ENCODE results near the gene TRIM29. TPM values are rescaled to one million over a fixed set of nuclear protein-coding genes. Genes with fewer than 3 reads are reported as not detected.
A peak's percentile ranks its signal among the peaks of the same experiment; 100 is the strongest.

TRIM29 gene
- total RNA-seq, 3 donors from 2014 or later: 10.6 to 58.7 (median 45.9) TPM

DNA sequence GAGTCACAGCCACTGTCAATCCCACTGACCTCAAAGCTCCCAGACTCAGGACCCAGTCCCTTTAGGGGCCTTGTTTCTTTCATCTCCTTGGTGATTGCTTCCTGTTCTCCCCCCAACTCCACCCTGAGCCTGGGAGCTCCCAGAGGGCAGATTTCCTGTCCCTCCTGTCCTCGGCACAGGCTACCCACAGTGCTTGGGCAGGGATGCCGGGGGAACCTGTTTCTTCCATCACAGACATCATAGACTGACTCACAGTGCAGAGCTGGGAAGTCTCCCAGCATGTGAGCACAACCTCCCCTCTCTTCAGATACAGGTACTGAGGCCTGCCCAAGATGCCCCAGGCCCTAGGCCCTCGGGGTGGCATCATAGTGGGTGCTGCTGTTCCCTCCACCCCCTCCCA is 16.6 kb downstream of the TRIM29 start:
- no peaks in the 10 kb centered on the region for H3K4me1 ChIP-seq
- H3K36me3 ChIP-seq: no peaks in the 10 kb centered on the region
- H3K9me3 ChIP-seq: no peaks in the 10 kb centered on the region
- no peaks in the 10 kb centered on the region for H3K27me3 ChIP-seq
- H3K4me3 ChIP-seq: no peak overlapping the region
- TF ChIP-seq POLR2A (IDR thresholded peaks at IDR 0.05): no peak
- TF ChIP-seq, protein P1, sequence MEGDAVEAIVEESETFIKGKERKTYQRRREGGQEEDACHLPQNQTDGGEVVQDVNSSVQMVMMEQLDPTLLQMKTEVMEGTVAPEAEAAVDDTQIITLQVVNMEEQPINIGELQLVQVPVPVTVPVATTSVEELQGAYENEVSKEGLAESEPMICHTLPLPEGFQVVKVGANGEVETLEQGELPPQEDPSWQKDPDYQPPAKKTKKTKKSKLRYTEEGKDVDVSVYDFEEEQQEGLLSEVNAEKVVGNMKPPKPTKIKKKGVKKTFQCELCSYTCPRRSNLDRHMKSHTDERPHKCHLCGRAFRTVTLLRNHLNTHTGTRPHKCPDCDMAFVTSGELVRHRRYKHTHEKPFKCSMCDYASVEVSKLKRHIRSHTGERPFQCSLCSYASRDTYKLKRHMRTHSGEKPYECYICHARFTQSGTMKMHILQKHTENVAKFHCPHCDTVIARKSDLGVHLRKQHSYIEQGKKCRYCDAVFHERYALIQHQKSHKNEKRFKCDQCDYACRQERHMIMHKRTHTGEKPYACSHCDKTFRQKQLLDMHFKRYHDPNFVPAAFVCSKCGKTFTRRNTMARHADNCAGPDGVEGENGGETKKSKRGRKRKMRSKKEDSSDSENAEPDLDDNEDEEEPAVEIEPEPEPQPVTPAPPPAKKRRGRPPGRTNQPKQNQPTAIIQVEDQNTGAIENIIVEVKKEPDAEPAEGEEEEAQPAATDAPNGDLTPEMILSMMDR (IDR thresholded peaks at IDR 0.05): no peak
- no peak for TF ChIP-seq POLR2AphosphoS5 (IDR thresholded peaks at IDR 0.05)
- intact Hi-C loops (cut with DNase I; ENCODE audit: low total_unique reads): no loop called here
- no peak for DNase-seq (ENCODE audit: low spot score in 2 of 2)
- H3K27ac ChIP-seq: peak overlapping the region; percentile 66 to 75

DNA sequence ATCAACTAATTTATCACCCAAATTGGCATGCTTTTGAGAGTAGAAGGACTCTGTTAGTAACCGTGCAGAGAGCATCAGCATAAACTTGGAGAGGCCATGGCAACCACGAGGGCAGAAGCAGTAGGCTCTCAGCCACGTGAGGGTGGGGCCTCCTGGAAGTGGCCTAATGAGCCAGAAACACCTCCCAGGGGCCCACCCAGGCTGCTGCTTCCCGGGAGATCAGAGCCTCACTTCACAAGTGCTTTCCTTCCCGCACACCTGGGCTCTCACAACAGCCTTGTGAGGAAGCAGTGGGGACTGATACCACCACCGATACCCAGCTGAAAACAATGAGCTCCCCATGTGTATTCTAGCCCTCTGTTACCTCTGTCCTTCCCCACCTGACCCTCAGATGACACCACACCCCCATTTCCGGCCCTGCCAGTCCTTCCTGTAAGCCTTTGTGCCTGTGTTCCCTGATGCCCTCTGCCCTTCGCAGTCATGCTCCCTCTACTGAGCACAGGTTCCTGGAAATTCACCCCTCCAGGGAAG is 17.0 kb downstream of the TRIM29 start:
- intact Hi-C loops (cut with DNase I; ENCODE audit: low total_unique reads): no loop called here
- Histone ChIP-seq H3K4me3 (no peak overlapping the region), H3K27ac (peak overlapping the region; percentile 66 to 75), H3K36me3 (no peaks in the 10 kb centered on the region), H3K4me1 (no peaks in the 10 kb centered on the region), H3K9me3 (no peaks in the 10 kb centered on the region), H3K27me3 (no peaks in the 10 kb centered on the region)
- no peak for DNase-seq (ENCODE audit: low spot score in 2 of 2)
- TF ChIP-seq POLR2AphosphoS5 (IDR thresholded peaks at IDR 0.05) (no peak), POLR2A (IDR thresholded peaks at IDR 0.05) (no peak)
- TF ChIP-seq, protein P1 (IDR thresholded peaks at IDR 0.05): no peak

DNA sequence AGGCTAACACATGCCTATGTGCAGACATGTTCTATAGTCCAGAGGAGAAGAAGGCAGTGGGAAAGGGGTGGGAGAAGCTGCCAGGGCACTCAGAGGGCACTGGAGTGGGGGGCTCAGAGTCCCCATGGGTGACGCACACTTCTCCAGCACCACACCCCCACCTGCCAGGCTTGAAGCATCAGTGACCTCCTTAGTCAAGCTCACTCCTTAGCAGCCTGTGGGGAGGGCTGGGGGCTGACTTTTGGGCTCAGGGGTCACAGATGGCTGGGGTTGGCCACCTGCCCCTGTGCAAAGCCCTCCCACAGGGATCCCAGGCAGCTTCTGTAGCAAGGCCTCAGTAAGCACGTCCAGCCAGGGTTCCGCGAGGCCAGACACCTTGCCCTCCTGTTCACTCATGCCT is 18.8 kb downstream of the TRIM29 start:
- no peak for DNase-seq (ENCODE audit: low spot score in 2 of 2)

DNA sequence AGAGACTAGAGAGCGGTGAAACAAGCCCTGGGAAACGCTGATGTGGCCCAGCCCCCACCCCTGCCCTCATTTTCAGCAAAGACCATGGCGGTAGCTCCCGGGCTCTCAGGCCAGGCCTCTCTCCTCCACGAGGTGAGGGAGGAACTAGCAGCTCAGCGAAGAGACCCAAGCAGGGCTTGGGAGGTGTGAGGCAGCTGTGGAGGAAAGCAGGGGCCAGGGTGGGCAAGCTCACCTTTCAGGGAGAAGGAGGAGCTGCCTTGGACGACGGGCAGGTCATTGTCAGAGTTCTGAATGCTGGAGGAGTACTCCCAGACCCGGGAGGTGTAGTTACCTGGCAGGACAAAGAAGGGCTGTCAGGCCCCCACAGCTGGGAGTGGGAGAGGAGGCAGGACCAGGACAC is 19.9 kb downstream of the TRIM29 start:
- H3K9me3 ChIP-seq: no peaks in the 10 kb centered on the region
- intact Hi-C loops (cut with DNase I; ENCODE audit: low total_unique reads): no loop called here
- TF ChIP-seq, protein P1 (IDR thresholded peaks at IDR 0.05): no peak
- TF ChIP-seq POLR2AphosphoS5 (IDR thresholded peaks at IDR 0.05): no peak
- no peak for TF ChIP-seq POLR2A (IDR thresholded peaks at IDR 0.05)
- H3K4me1 ChIP-seq: no peaks in the 10 kb centered on the region
- peak overlapping the region in 1 of 2 donors; percentile 8 for H3K27ac ChIP-seq
- H3K36me3 ChIP-seq: no peaks in the 10 kb centered on the region
- DNase-seq (ENCODE audit: low spot score in 2 of 2): no peak
- no peak overlapping the region for H3K4me3 ChIP-seq
- no peaks in the 10 kb centered on the region for H3K27me3 ChIP-seq

More for the DNA sequence above, 18.8 kb downstream of the TRIM29 start:
- Histone ChIP-seq H3K27me3 (no peaks in the 10 kb centered on the region), H3K4me3 (no peak overlapping the region), H3K9me3 (no peaks in the 10 kb centered on the region), H3K27ac (peak overlapping the region in 1 of 2 donors; percentile 38), H3K4me1 (no peaks in the 10 kb centered on the region), H3K36me3 (no peaks in the 10 kb centered on the region)
- intact Hi-C loops (cut with DNase I; ENCODE audit: low total_unique reads): no loop called here
- TF ChIP-seq, protein P1 (IDR thresholded peaks at IDR 0.05): no peak
- TF ChIP-seq POLR2AphosphoS5 (IDR thresholded peaks at IDR 0.05): no peak
- no peak for TF ChIP-seq POLR2A (IDR thresholded peaks at IDR 0.05)

DNA sequence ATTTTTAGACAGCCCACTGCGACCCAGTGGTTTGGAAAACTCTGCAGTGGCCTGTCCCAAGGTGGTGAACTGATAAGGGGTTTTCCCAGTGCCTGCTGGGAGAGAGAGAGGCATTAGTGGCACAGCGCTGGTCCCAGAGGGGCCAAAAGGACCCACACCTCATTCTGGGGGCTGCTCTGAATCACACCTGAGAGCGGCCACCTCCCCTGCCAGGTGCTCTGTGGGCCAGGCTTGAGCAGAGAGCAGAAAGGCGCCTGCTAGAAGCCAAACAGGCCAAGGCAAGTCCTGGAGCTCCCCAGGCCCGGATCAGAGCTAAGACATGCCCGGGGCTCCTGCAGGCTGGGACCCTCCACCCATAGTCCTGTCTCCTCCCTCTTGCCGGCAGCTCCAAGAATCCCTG is 20.9 kb downstream of the TRIM29 start:
- DNase-seq (ENCODE audit: low spot score in 2 of 2): no peak
- Histone ChIP-seq H3K36me3 (no peaks in the 10 kb centered on the region), H3K27me3 (no peaks in the 10 kb centered on the region), H3K4me3 (no peak overlapping the region), H3K4me1 (no peaks in the 10 kb centered on the region), H3K9me3 (no peaks in the 10 kb centered on the region), H3K27ac (no peak overlapping the region)
- TF ChIP-seq POLR2A (IDR thresholded peaks at IDR 0.05): no peak
- TF ChIP-seq POLR2AphosphoS5 (IDR thresholded peaks at IDR 0.05): no peak
- TF ChIP-seq, protein P1 (IDR thresholded peaks at IDR 0.05): no peak
- intact Hi-C loops (cut with DNase I; ENCODE audit: low total_unique reads): no loop called here
